Brain microvascular endothelial cell (primary cell): ENCODE data around the gene MED14.

Experiments used
- DNase-seq: peaks from one replicate; pipeline ENCODE4 v3.0.0-alpha.2; 2020
- H3K27ac ChIP-seq: fragments of 250-450 bp; sonication (Bioruptor Pico); 2 replicates; pipeline ENCODE4 v1.5.1; 2020; ENCODE audit warnings: mild to moderate bottlenecking, moderate library complexity
- H3K27me3 ChIP-seq: fragments of 250-450 bp; sonication (Bioruptor Pico); replicated peaks from 2 replicates; pipeline ENCODE4 v1.5.1; 2020; ENCODE audit warnings: mild to moderate bottlenecking
- H3K36me3 ChIP-seq: fragments of 250-450 bp; sonication (Bioruptor Pico); replicated peaks from 2 replicates; pipeline ENCODE4 v1.5.1; 2020; ENCODE audit warnings: mild to moderate bottlenecking
- H3K4me3 ChIP-seq: 2 replicates; pipeline ENCODE4 v1.5.1; 2011; ENCODE audit warnings: low read depth, mild to moderate bottlenecking, control low read depth, low read length, moderate library complexity
- in situ Hi-C: cut with HindIII; loops from 2 replicates; pipeline ENCODE4 v1.10.0; 2017; ENCODE audit warnings: low sequenced_read_pairs, low pct_ligation_motif_present
- TF ChIP-seq, protein P1 (sequence below): IDR thresholded peaks from 2 replicates; pipeline ENCODE4 v1.5.1; 2011; ENCODE audit warnings: low read depth, mild to moderate bottlenecking, moderate library complexity, low read length, control low read depth, inconsistent platforms; ENCODE audit errors: missing control alignments

Gene MED14

DNA sequence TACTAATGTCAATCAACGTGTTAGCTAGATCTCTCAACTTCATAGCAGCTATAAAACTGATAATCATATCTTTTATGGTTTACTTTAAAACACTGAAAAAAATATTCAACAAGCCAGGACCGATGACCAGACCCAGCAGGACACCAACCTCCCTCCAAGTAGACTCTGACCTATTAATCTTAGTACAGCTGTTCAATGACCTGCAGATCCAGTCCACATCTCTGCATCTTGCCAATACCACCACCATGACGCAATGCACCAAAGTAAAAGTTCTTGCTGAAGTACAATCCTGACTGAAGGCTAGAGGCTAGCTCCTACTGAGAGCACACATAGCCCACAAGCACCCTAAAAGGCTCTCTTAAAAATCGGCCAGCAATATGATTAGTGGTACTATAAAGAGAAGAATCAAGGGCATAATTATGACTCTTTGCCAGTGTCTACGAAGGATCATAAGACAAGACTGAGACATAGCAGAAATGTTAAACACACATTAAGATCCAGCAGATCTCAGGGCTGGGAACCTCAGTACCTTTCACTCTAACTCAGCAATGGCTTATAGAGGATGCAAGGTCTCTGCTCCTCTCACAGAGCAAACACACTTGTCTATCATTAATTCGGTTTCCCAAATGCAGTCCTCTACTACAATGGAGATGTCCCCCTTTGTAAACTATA is 7.6 kb downstream of the MED14 start:
- Histone ChIP-seq H3K27ac (no peak overlapping the region), H3K27me3 (no peaks in the 10 kb centered on the region), H3K36me3 (no peaks in the 10 kb centered on the region), H3K4me3 (no peak overlapping the region)
- TF ChIP-seq, protein P1, sequence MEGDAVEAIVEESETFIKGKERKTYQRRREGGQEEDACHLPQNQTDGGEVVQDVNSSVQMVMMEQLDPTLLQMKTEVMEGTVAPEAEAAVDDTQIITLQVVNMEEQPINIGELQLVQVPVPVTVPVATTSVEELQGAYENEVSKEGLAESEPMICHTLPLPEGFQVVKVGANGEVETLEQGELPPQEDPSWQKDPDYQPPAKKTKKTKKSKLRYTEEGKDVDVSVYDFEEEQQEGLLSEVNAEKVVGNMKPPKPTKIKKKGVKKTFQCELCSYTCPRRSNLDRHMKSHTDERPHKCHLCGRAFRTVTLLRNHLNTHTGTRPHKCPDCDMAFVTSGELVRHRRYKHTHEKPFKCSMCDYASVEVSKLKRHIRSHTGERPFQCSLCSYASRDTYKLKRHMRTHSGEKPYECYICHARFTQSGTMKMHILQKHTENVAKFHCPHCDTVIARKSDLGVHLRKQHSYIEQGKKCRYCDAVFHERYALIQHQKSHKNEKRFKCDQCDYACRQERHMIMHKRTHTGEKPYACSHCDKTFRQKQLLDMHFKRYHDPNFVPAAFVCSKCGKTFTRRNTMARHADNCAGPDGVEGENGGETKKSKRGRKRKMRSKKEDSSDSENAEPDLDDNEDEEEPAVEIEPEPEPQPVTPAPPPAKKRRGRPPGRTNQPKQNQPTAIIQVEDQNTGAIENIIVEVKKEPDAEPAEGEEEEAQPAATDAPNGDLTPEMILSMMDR, result no peak
- DNase-seq, result no peak
- in situ Hi-C loops, result no loop called here

DNA sequence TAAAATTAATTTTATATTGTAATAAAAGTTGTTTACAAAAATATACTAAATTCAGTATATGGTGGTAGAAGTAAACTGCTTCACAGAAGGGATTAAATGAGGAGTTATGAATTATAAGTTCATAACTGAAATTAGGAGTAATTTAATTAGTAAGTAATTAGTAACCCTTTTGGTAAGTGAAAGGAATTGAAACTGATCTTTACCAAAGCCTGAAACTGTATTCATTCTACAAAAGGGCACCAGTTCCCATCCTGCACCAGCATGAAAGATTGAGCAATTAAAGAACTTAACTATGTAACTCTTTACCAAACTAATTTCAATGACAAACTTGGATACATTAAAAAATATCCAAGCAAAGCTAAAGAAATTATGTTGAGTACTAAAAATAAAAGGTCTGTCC is 8.2 kb downstream of the MED14 start:
- in situ Hi-C loops, result no loop called here
- H3K36me3 ChIP-seq, result no peaks in the 10 kb centered on the region
- DNase-seq, result no peak
- no peak overlapping the region for H3K4me3 ChIP-seq
- no peaks in the 10 kb centered on the region for H3K27me3 ChIP-seq
- TF ChIP-seq, protein P1, result no peak
- no peak overlapping the region for H3K27ac ChIP-seq

DNA sequence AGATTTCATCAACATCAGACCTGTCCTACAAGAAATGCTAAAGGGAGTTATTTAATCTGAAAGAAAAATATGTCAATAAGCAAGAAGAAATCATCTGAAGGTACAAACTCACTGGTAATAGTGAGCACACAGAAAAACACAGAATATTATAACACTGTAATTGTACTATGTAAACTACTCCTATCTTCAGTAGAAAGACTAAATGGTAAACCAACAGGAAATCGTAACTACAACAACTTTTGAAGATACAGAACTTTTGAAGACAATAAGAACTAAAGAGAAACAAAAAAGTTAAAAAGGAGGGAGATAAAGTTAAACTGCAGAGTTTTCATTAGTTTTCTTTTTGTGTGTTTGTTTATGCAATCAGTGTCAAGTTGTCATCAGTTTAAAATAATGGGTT is 12.4 kb downstream of the MED14 start:
- DNase-seq, result no peak
- H3K4me3 ChIP-seq, result no peak overlapping the region
- in situ Hi-C loops, result no loop called here
- H3K36me3 ChIP-seq, result no peaks in the 10 kb centered on the region
- H3K27me3 ChIP-seq, result no peaks in the 10 kb centered on the region
- TF ChIP-seq, protein P1, result no peak
- H3K27ac ChIP-seq, result no peak overlapping the region

DNA sequence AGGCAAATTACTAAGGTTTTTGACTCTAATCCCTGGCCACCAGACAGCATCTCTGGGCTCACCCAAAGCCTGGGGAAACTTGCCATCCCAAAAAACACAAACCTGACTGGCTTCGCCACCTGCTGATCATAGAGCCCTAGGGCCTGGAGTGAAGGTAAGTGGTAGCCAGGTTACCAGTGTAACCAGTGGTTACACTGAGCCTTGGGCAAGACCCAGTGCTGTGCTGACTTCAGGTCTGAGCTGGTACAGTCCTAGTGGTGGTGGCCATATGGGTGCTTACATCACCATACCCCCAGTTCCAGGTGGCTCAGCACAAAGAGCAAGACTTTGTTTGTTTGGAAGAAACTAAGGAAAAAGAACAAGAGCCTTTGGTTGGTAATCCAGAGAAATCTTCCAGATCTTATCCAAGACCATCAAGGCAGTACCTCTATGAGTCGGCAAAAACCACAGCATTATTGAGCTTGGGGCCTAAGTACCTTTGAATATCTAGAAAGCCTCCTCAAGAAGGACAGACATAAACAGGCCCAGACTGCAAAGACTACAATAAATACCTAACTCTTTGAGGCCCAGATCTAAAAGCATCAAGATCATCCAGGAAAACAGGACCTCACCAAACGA is 13.7 kb downstream of the MED14 start:
- H3K27ac ChIP-seq, result no peak overlapping the region

DNA sequence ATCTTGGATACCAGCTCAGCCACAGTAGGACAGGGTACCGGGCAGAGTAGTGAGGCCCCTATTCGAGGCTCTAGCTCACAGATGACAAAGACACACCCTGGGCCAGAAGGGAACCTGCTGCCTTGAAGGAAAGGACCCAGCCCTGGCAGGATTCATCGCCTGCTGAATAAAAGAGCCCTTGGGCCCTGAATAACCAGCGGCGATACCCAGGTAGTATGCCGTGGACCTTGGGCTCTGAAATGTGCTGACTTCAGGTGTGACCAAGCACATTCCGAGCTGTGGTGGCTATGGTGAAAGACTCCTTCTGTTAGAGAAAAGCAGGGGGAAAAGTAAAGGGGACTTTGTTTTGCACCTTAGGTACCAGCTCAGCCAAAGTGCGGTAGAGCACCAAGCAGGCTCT is 14.6 kb downstream of the MED14 start:
- no peak for DNase-seq
- no peak overlapping the region for H3K27ac ChIP-seq
- H3K36me3 ChIP-seq, result no peaks in the 10 kb centered on the region
- in situ Hi-C loops, result no loop called here
- no peak overlapping the region for H3K4me3 ChIP-seq
- no peaks in the 10 kb centered on the region for H3K27me3 ChIP-seq
- TF ChIP-seq, protein P1, result no peak

More for the DNA sequence above, 13.7 kb downstream of the MED14 start:
- H3K27me3 ChIP-seq, result no peaks in the 10 kb centered on the region
- in situ Hi-C loops, result no loop called here
- TF ChIP-seq, protein P1, result no peak
- no peaks in the 10 kb centered on the region for H3K36me3 ChIP-seq
- H3K4me3 ChIP-seq, result no peak overlapping the region
- no peak for DNase-seq
